Esophagus (tissue), 2 donors: ENCODE results near the gene PTPN3. TPM values are rescaled to one million over a fixed set of nuclear protein-coding genes. Genes with fewer than 3 reads are reported as not detected.

ENCODE experiments used
- H3K27ac ChIP-seq, 2 donors: one replicate each; pipeline ENCODE4 v1.5.1; 2013; ENCODE audit warnings: low read depth in 2 of 2, mild to moderate bottlenecking in 2 of 2, inconsistent platforms in 1 of 2, low read length in 1 of 2, moderate library complexity in 1 of 2
- H3K27me3 ChIP-seq, 2 donors: one replicate each; pipeline ENCODE4 v1.6.1; 2013; ENCODE audit warnings: low read length in 2 of 2, control low read depth in 1 of 2, mild to moderate bottlenecking in 1 of 2; ENCODE audit not compliant: insufficient read depth in 2 of 2, control insufficient read depth in 1 of 2
- H3K36me3 ChIP-seq, 2 donors: one replicate each; pipeline ENCODE4 v1.6.1; 2013; ENCODE audit warnings: low read length in 1 of 2; ENCODE audit not compliant: control insufficient read depth in 2 of 2, insufficient read depth in 2 of 2
- H3K4me1 ChIP-seq, 2 donors: one replicate each; pipeline ENCODE4 v1.6.1; 2013; ENCODE audit warnings: low read length in 1 of 2; ENCODE audit not compliant: control insufficient read depth in 2 of 2, insufficient read depth in 2 of 2
- H3K4me3 ChIP-seq, 2 donors: one replicate each; pipeline ENCODE4 v1.5.1; 2013; ENCODE audit warnings: low read length in 2 of 2, mild to moderate bottlenecking in 2 of 2, low read depth in 1 of 2, moderate library complexity in 1 of 2
- H3K9me3 ChIP-seq, 2 donors: one replicate each; pipeline ENCODE4 v1.6.1; 2013; ENCODE audit warnings: mild to moderate bottlenecking in 2 of 2, low read depth in 1 of 2, low read length in 1 of 2, moderate library complexity in 1 of 2; ENCODE audit not compliant: control insufficient read depth in 2 of 2, insufficient read depth in 1 of 2
- WGBS, 2 donors: extraction: QIAGEN DNeasy Blood & Tissue Kit; methylation state at CpG; one replicate each; pipeline ENCODE4 v1.1.7; 2013; 5-methylcytosine and 5-hydroxymethylcytosine counted together
- polyA plus RNA-seq, 2 donors: library from polyadenylated mRNA; stranded (reverse); fragments of 200-250 nt; gene quantifications; one replicate each; pipeline ENCODE4 v1.2.3, GENCODE V29; 2013
- donor health status: healthy with polysubstance abuse.
- donor health status: Bipolar disorder and iron deficiency.

The PTPN3 gene
- polyA plus RNA-seq, 2 donors, result 14.7 to 29.2 TPM

- WGBS, 2 donors, result 63 to 67% methylated on average over 5 of the region's 5 CpGs
- no peaks in the 10 kb centered on the region for H3K27me3 ChIP-seq
These were observed 86.2 kb downstream of the PTPN3 start for GRCh38 chr9:109411798-109412352.

GRCh38 chr9:109411069-109411761 is 86.9 kb downstream of the PTPN3 start:
- Histone ChIP-seq H3K27me3 (no peaks in the 10 kb centered on the region), H3K4me3 (no peak overlapping the region), H3K36me3 (peaks cover 4 to 18% of the 10 kb centered on the region in 2 donors), H3K4me1 (no peaks in the 10 kb centered on the region), H3K9me3 (no peaks in the 10 kb centered on the region), H3K27ac (no peak overlapping the region)
- WGBS, 2 donors, result 82 to 85% methylated on average over 10 of the region's 10 CpGs

More at GRCh38 chr9:109411798-109412352, 86.2 kb downstream of the PTPN3 start:
- Histone ChIP-seq H3K9me3 (no peaks in the 10 kb centered on the region), H3K4me1 (no peaks in the 10 kb centered on the region), H3K27ac (no peak overlapping the region), H3K36me3 (peaks cover 4 to 14% of the 10 kb centered on the region in 2 donors), H3K4me3 (no peak overlapping the region)

- no peak overlapping the region for H3K27ac ChIP-seq
- H3K27me3 ChIP-seq, result no peaks in the 10 kb centered on the region
- no peak overlapping the region for H3K4me3 ChIP-seq
- 64 to 75% methylated on average over 12 of the region's 12 CpGs for WGBS, 2 donors
- no peaks in the 10 kb centered on the region for H3K4me1 ChIP-seq
- peaks cover 4 to 25% of the 10 kb centered on the region in 2 donors for H3K36me3 ChIP-seq
- H3K9me3 ChIP-seq, result no peaks in the 10 kb centered on the region
These were observed 88.2 kb downstream of the PTPN3 start for GRCh38 chr9:109409773-109410397.

GRCh38 chr9:109408759-109409462 is 89.2 kb downstream of the PTPN3 start:
- Histone ChIP-seq H3K4me1 (no peaks in the 10 kb centered on the region), H3K9me3 (no peaks in the 10 kb centered on the region), H3K4me3 (no peak overlapping the region), H3K27me3 (no peaks in the 10 kb centered on the region), H3K27ac (no peak overlapping the region), H3K36me3 (peaks cover 7 to 29% of the 10 kb centered on the region in 2 donors)
- WGBS, 2 donors, result 71 to 74% methylated on average over 6 of the region's 6 CpGs

- WGBS, 2 donors, result 67 to 76% methylated on average over 5 of the region's 5 CpGs
- Histone ChIP-seq H3K4me1 (no peaks in the 10 kb centered on the region), H3K27ac (no peak overlapping the region), H3K27me3 (no peaks in the 10 kb centered on the region), H3K36me3 (peaks cover 5 to 20% of the 10 kb centered on the region in 2 donors), H3K4me3 (no peak overlapping the region), H3K9me3 (no peaks in the 10 kb centered on the region)
These were observed 94.3 kb downstream of the PTPN3 start for GRCh38 chr9:109403766-109404320.

- no peaks in the 10 kb centered on the region for H3K4me1 ChIP-seq
- H3K27me3 ChIP-seq, result no peaks in the 10 kb centered on the region
- H3K36me3 ChIP-seq, result peaks cover 5 to 19% of the 10 kb centered on the region in 2 donors
- 80 to 81% methylated on average over 2 of the region's 2 CpGs for WGBS, 2 donors
- H3K4me3 ChIP-seq, result no peak overlapping the region
- H3K27ac ChIP-seq, result no peak overlapping the region
- no peaks in the 10 kb centered on the region for H3K9me3 ChIP-seq
These were observed 95.0 kb downstream of the PTPN3 start for GRCh38 chr9:109403116-109403515.

GRCh38 chr9:109401990-109402318 is 96.2 kb downstream of the PTPN3 start:
- Histone ChIP-seq H3K9me3 (no peaks in the 10 kb centered on the region), H3K27ac (no peak overlapping the region), H3K36me3 (peaks cover 5 to 21% of the 10 kb centered on the region in 2 donors), H3K4me3 (no peak overlapping the region), H3K27me3 (no peaks in the 10 kb centered on the region), H3K4me1 (no peaks in the 10 kb centered on the region)
- 45 to 51% methylated on average over 4 of the region's 4 CpGs for WGBS, 2 donors

- Histone ChIP-seq H3K36me3 (peaks cover 5 to 19% of the 10 kb centered on the region in 2 donors), H3K27me3 (no peaks in the 10 kb centered on the region)
- WGBS, 2 donors, result 69% methylated on average over 13 of the region's 13 CpGs
These were observed 96.7 kb downstream of the PTPN3 start for GRCh38 chr9:109401169-109401989.

More at GRCh38 chr9:109401169-109401989, 96.7 kb downstream of the PTPN3 start:
- Histone ChIP-seq H3K4me1 (no peaks in the 10 kb centered on the region), H3K9me3 (no peaks in the 10 kb centered on the region), H3K27ac (no peak overlapping the region), H3K4me3 (no peak overlapping the region)
